ENCODE data around the gene CABYR.

CABYR gene, protein sequence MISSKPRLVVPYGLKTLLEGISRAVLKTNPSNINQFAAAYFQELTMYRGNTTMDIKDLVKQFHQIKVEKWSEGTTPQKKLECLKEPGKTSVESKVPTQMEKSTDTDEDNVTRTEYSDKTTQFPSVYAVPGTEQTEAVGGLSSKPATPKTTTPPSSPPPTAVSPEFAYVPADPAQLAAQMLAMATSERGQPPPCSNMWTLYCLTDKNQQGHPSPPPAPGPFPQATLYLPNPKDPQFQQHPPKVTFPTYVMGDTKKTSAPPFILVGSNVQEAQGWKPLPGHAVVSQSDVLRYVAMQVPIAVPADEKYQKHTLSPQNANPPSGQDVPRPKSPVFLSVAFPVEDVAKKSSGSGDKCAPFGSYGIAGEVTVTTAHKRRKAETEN

DNA sequence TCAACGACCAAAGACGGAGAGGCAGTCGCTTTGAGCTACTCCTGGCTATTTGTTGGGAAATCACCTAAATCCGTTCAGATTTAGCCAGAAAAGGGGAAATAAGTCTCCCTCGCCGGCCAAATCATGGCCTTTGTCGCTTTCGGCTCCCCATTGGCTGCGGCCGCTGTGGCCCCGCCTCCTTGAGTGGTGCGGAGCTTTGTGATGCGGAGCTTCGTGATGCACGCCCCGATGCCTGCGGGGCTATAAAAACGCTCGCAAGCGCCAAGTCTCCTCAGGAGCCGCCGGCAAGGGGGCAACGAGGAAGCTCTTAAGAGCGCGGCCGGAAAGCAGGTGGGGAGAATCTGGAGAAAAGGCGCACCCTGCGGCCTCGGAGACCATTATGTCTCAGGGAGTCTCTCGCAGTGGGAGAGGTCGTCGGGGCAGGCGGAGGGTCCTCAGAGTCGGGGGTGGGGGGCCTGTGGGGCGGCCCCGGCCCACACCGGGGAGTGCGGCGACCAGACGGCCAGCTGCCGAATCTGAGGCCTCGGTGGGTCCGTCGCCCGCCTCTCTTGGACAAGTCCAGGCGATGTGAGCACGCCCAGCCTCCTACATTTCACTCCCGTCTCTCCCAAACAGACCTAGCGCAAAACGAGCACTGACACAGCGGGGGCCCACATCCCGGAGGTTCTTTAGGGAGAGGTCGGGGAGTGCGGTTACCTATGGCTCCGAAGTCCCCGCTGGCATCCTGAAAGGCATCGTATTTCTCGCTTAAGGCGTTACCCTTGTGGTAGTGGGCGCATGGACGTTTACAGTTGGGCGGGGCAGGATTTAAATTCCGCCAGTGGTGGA, at the start of gene CABYR:
TSS of gene CABYR (plus strand) at position 274 of the 828 bp plus-strand sequence. CDS start 4,053 bp downstream, outside the sequence.
- H3K4me3 Mint-ChIP-seq = peak within 1 kb of the TSS; percentile 82
- peaks cover 3% of the 10 kb centered on the region for H3K36me3 Mint-ChIP-seq (ENCODE audit: low read depth)
- H3K4me1 Mint-ChIP-seq = peaks cover 26% of the 10 kb centered on the region
- peak within 1 kb of the TSS; percentile 70 for H3K27ac Mint-ChIP-seq
- ATAC-seq (peak; percentile 91), DNase-seq (peak; percentile 81)
- peaks cover 13% of the 10 kb centered on the region for H3K27me3 Mint-ChIP-seq
- H3K9me3 Mint-ChIP-seq = peaks cover 4% of the 10 kb centered on the region

DNA sequence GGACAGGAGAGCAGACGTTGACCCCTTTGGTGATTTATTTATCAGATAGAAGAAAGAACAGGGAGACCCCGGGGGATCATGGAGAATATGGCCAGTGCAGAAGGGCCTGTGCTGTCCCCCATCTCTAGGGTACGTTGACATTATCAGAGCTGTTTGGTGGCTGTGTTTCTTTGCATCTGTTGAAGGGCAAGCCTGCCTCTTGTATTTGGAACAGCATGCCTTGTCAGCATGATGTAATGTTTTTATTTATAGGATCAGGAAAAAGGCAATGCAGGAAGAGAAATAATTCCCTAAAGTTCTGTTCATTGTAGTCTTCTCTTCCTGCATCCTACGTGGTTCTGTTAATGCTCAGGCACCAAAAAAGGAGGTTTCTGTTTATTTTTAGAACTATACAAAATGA, 49.8 kb upstream of the CABYR start:
- no peaks in the 10 kb centered on the region for H3K9me3 Mint-ChIP-seq
- ATAC-seq (no peak), DNase-seq (no peak)
- no peak overlapping the region for H3K4me3 Mint-ChIP-seq
- H3K4me1 Mint-ChIP-seq = peaks cover 16% of the 10 kb centered on the region
- peaks cover 56% of the 10 kb centered on the region for H3K36me3 Mint-ChIP-seq (ENCODE audit: low read depth)
- no peaks in the 10 kb centered on the region for H3K27me3 Mint-ChIP-seq
- H3K27ac Mint-ChIP-seq = peak overlapping the region; percentile 29

DNA sequence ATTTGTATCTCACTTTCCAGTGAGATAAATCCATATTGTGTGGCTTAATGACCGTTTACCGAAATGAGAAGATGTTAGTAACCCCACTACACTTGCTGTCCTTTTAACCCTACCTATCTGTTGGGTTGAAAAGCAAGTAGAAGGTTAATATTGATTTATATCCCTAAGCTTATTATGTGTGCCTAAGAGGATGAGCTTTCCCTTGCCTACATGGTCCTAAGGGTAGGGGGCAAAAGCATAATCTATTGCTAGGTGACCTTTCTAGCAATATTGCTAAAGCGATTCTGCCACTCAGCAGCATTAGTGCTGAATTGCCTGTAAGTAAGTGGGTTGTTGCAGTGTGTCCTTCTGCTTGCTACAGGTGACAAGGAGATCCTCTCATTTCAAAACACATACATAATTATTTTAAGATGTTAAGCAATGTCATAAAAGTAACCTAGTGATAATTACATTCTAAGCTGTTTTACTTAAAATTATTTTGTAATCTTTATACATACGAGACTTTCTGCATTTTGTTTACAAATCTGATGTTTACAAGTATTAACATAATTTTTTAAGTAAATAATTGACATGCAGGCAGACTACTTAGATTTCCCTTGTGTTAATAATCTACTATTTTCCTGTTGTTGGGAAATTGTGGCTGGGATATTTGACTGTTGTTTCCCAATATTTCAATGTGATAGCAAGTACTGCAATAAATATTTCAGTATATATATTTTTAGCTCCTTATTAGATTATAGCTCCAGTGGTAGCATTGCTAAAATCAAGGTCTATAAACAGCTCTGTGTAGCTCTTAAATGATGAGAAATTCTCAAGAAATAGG, 49.1 kb upstream of the CABYR start:
- Mint-ChIP-seq H3K9me3 (no peaks in the 10 kb centered on the region), H3K4me1 (peaks cover 21% of the 10 kb centered on the region), H3K4me3 (no peak overlapping the region), H3K36me3 (ENCODE audit: low read depth) (peaks cover 57% of the 10 kb centered on the region), H3K27ac (no peak overlapping the region), H3K27me3 (no peaks in the 10 kb centered on the region)
- no peak for ATAC-seq
- DNase-seq = no peak

DNA sequence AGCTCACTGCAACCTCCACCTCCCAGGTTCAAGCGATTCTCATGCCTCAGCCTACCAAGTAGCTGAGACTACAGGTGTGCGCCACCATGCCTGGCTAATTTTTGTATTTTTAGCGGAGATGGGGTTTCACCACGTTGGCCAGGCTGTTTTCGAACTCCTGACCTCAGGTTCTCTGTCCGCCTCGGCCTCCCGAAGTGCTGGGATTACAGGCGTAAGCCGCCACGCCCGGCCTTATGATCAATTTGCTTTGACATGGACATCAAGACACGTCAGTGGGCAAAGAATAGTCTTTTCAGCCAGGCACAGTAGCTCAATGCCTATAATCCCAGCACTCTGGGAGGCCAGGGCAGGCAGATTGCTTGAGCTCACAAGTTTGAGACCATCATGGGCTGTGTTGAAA, 48.0 kb upstream of the CABYR start:
- H3K36me3 Mint-ChIP-seq (ENCODE audit: low read depth) = peaks cover 51% of the 10 kb centered on the region
- H3K4me3 Mint-ChIP-seq = no peak overlapping the region
- no peak overlapping the region for H3K27ac Mint-ChIP-seq
- H3K9me3 Mint-ChIP-seq = no peaks in the 10 kb centered on the region
- H3K27me3 Mint-ChIP-seq = no peaks in the 10 kb centered on the region
- DNase-seq (no peak), ATAC-seq (no peak)
- peaks cover 21% of the 10 kb centered on the region for H3K4me1 Mint-ChIP-seq

DNA sequence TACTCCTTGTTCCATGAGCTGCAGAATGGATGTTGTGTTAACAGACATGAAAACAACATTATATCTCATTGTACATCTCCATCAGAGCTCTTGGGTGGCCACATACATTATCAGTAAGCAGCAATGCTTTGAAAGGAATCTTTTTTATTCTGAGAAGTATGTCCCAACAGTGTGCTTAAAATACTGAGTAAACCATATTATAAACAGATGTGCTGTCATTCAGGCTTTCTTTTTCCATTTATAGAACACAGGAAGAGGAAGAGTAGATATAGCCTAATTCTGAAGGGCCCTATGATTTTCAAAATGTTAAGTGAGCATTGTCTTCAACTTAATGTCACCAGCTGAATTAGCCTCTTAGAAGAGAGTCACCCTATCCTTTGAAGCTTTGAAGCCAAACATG, 44.3 kb upstream of the CABYR start:
- Mint-ChIP-seq H3K9me3 (peaks cover 4% of the 10 kb centered on the region), H3K4me1 (peaks cover 13% of the 10 kb centered on the region), H3K36me3 (ENCODE audit: low read depth) (peaks cover 42% of the 10 kb centered on the region), H3K27me3 (no peaks in the 10 kb centered on the region), H3K4me3 (no peak overlapping the region), H3K27ac (no peak overlapping the region)
- DNase-seq (no peak), ATAC-seq (no peak)

DNA sequence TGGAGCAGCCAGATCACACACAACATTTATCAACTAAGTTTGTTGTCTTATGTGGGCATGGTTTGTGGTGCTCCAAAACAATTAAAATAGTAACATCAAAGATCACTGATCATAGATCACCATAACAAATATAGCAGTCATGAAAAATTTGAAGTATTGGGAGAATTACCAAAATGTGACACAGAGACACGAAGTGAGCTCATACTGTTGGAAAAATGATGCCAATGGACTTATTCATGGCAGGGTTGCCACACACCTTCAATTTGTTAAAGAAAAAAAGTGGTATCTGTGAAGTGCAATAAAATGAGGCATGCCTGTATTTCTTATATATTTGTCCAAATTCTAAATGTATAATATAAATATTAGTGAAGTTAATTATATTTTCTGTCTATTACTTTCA, 42.9 kb upstream of the CABYR start:
- no peaks in the 10 kb centered on the region for H3K27me3 Mint-ChIP-seq
- H3K4me3 Mint-ChIP-seq = no peak overlapping the region
- ATAC-seq (no peak), DNase-seq (no peak)
- peaks cover 13% of the 10 kb centered on the region for H3K4me1 Mint-ChIP-seq
- no peak overlapping the region for H3K27ac Mint-ChIP-seq
- peaks cover 4% of the 10 kb centered on the region for H3K9me3 Mint-ChIP-seq
- H3K36me3 Mint-ChIP-seq (ENCODE audit: low read depth) = peaks cover 44% of the 10 kb centered on the region

DNA sequence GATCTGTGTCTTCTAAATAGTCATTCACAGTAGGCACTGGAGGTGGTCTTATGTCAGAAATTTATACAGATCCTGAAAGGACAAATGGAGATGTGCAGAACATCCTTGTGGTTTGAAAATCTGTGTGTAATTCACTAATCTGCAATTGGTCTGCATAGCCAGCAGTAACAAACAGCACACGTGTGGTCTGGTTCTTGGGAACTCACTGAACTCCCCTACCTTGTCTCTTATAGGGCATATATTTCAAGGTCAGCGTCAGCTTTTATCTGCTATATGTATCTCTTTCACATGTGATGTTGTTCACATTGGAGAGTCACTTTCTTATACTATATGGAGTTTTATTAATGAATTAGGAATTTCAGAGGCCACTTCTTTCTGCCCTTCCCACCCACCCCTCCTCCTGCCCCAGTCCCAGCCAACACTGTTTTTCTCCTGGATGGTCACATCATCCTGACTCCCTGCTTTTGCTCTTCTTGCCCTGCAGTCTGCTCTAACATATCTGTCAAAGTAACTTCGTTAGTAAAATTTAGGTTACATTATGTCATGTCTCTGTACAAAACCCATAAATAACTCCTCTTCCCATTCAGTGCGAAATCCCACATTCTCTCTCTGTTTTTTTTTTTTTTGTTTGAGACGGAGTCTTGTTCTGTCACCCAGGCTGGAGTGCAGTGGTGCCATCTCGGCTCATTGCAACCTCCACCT, 35.4 kb upstream of the CABYR start:
- Mint-ChIP-seq H3K27me3 (no peaks in the 10 kb centered on the region), H3K4me1 (peaks cover 4% of the 10 kb centered on the region), H3K27ac (no peak overlapping the region), H3K4me3 (no peak overlapping the region), H3K9me3 (no peaks in the 10 kb centered on the region), H3K36me3 (ENCODE audit: low read depth) (peaks cover 25% of the 10 kb centered on the region)
- no peak for DNase-seq
- no peak for ATAC-seq

DNA sequence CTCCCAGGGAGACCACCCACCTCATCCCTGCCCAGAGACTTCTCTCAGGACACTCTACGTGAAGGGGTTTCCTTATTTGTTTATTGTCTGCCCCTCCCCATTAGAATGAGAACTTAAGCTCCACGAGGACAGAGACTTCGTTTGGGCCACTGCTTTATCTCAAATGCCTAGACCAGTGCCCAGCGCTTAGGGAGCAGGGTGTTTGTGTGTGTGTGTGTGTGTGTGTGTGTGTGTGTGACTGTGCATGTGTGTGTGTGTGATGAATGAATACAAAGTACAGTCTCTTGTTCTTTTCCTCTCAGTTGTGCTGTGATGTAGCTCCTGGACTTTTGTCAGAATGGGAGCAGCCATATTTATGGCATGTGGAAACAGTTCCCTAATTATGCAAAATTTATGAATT, 34.4 kb upstream of the CABYR start:
- H3K27me3 Mint-ChIP-seq = no peaks in the 10 kb centered on the region
- H3K36me3 Mint-ChIP-seq (ENCODE audit: low read depth) = peaks cover 26% of the 10 kb centered on the region
- no peaks in the 10 kb centered on the region for H3K9me3 Mint-ChIP-seq
- no peak overlapping the region for H3K27ac Mint-ChIP-seq
- no peak for ATAC-seq
- DNase-seq = no peak
- peaks cover 4% of the 10 kb centered on the region for H3K4me1 Mint-ChIP-seq
- H3K4me3 Mint-ChIP-seq = no peak overlapping the region

DNA sequence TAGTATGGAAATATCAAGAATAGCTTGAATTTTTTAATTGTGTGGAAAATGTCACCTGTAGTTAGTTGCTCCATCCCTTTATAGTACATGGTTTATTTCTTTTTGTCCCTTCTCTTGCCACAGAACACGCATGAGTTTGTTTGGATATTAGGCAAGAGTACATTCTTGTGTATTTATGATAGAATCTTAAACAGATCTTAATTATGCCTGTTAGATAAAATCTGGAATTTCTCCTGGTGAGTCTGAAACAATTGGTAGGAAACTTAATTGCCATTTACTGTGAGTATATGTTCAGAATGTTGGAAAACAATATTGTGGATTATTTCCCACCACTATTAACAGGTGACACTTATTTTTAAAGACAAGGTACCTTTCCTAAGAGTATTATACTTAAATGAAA, 30.2 kb upstream of the CABYR start:
- DNase-seq (no peak), ATAC-seq (no peak)
- Mint-ChIP-seq H3K9me3 (no peaks in the 10 kb centered on the region), H3K36me3 (ENCODE audit: low read depth) (peaks cover 15% of the 10 kb centered on the region), H3K4me1 (peaks cover 15% of the 10 kb centered on the region), H3K27ac (no peak overlapping the region), H3K4me3 (no peak overlapping the region), H3K27me3 (no peaks in the 10 kb centered on the region)

DNA sequence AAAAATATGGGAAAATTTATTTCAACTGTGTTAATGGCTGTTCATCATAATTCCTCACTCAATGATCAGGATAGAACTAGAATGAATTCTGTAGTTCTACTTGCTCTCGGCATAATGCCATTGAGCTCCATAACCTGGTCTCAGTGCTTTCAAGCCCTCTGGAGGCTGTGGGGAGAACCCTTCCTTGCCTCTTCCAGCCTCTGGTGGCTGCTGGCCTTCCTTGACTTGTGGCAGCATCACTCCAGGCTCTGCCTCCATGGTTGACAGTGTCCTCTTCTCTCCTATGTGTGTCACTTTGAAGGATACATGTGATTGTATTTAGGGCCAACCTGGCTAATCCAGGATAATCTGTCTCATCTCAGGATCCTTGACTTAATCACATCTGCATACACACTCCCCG, 26.9 kb upstream of the CABYR start:
- H3K4me1 Mint-ChIP-seq = peaks cover 42% of the 10 kb centered on the region
- no peak for ATAC-seq
- H3K27me3 Mint-ChIP-seq = no peaks in the 10 kb centered on the region
- no peak overlapping the region for H3K4me3 Mint-ChIP-seq
- no peaks in the 10 kb centered on the region for H3K9me3 Mint-ChIP-seq
- no peak for DNase-seq
- peak overlapping the region; percentile 44 for H3K27ac Mint-ChIP-seq
- peaks cover 18% of the 10 kb centered on the region for H3K36me3 Mint-ChIP-seq (ENCODE audit: low read depth)

DNA sequence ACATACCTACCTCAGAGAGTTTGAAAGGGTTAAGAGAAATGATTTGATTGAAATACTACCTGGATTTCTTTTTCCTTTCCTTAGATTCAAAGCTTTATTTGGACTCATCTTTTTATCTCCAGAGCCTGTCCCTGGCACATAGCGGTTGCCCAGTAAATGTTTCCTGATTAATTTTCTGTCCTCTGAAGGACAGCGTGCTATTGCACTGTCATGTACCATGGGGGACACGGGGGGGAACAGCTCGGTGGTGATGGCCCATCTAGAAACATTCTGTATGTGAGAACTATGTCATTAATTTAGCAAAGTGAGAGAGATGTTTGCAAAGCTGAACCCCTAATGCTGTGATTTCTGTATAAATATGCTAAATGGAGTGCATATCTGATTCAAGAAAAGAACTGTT, 26.4 kb upstream of the CABYR start:
- H3K4me3 Mint-ChIP-seq = no peak overlapping the region
- peak overlapping the region; percentile 44 for H3K27ac Mint-ChIP-seq
- no peaks in the 10 kb centered on the region for H3K27me3 Mint-ChIP-seq
- DNase-seq (no peak), ATAC-seq (no peak)
- H3K4me1 Mint-ChIP-seq = peaks cover 40% of the 10 kb centered on the region
- peaks cover 18% of the 10 kb centered on the region for H3K36me3 Mint-ChIP-seq (ENCODE audit: low read depth)
- H3K9me3 Mint-ChIP-seq = no peaks in the 10 kb centered on the region

DNA sequence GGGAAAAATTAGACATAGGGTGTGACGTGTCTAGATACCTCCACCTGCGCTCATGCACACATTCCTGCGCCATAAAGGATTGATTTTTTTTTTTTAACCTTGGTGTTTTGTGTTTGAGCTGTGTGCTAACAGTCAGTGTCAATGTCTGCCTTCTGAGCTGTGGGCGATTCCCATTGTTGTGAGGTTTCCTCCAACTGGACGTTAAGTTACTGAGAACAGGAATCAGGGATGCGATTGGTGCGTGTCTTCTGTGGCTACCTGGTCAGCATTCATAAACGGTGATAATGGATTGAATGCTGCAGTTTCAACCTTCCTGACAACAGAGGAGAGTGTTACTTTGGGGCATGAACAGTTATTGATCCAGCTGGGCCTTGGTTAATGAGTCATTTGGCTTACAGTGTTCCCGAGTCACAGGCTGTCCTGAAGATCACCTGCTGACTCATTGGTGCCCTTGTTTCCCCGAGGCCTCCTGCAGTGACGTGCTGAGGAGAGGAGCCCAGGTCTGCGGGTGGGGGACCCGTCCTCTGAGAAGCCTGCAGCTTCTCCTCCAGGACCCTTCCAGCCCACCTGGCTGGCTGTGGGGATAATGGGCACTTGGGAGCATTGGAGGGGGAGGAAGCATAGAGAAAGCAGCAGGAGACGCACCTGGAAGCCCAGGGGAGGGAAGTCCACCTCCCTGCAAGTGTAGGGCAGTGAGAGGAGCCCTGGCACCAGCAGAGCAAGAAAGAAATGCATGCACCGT, 25.8 kb upstream of the CABYR start:
- Mint-ChIP-seq H3K9me3 (no peaks in the 10 kb centered on the region), H3K27ac (no peak overlapping the region), H3K4me1 (peaks cover 39% of the 10 kb centered on the region), H3K4me3 (no peak overlapping the region), H3K36me3 (ENCODE audit: low read depth) (peaks cover 18% of the 10 kb centered on the region), H3K27me3 (no peaks in the 10 kb centered on the region)
- DNase-seq (no peak), ATAC-seq (peak; percentile 66)

DNA sequence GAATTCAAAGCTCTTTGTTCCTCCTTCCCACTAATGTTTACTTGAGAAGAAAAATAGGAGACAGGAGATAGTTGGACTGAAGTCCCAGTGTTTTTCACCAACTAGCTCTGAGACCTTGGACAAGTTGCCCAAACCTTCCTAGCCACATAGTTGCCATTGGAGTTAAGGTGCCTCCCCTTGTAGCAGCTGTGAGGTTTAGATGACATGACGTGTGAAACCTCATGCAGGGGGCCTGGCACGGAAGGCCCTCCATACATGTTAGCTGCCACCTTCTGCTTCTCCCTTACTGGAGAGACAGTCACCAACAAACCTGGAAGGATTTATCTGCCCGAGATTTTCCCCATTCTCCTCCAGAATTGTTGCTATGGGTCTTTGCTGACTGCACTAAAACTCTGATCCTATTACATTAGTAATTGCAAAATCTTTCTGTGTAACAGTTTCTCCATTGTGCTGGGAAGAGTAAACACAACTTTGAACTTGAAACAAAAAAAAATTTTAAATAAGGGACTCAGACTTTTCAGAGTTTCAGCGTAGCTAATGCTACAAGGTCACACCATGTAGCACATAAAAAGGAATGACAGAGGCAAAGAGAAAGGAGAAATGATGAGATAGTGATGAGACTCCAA, 23.8 kb upstream of the CABYR start:
- ATAC-seq (peak; percentile 65), DNase-seq (peak; percentile 17)
- H3K27me3 Mint-ChIP-seq = no peaks in the 10 kb centered on the region
- peak overlapping the region; percentile 37 for H3K27ac Mint-ChIP-seq
- H3K36me3 Mint-ChIP-seq (ENCODE audit: low read depth) = peaks cover 16% of the 10 kb centered on the region
- H3K4me1 Mint-ChIP-seq = peaks cover 39% of the 10 kb centered on the region
- H3K4me3 Mint-ChIP-seq = peak overlapping the region; percentile 13
- no peaks in the 10 kb centered on the region for H3K9me3 Mint-ChIP-seq

Measured in activated naive CD8-positive, alpha-beta T cell treated with anti-CD3 and anti-CD28 coated beads, Interleukin-2, amount 50 U/mL, for 24 hours (primary cell).